Measurements from ENCODE around the gene DHX38.

- TF ChIP-seq POLR2AphosphoS5 (IDR thresholded peaks at IDR 0.05; ENCODE audit: low read depth, low read length) (no peak), GABPA (IDR thresholded peaks at IDR 0.05; ENCODE audit: low read depth) (no peak)
Observed at GRCh38 chr16:72098936-72099335, 5.3 kb downstream of the DHX38 start.

Data from SK-N-SH (cell line).